ENCODE results near the gene CGN.

GRCh38 chr1:151549199-151549598 is 38.0 kb downstream of the CGN start:
- no peak for TF ChIP-seq POLR2A (IDR thresholded peaks at IDR 0.05)
- TF ChIP-seq, protein P1, sequence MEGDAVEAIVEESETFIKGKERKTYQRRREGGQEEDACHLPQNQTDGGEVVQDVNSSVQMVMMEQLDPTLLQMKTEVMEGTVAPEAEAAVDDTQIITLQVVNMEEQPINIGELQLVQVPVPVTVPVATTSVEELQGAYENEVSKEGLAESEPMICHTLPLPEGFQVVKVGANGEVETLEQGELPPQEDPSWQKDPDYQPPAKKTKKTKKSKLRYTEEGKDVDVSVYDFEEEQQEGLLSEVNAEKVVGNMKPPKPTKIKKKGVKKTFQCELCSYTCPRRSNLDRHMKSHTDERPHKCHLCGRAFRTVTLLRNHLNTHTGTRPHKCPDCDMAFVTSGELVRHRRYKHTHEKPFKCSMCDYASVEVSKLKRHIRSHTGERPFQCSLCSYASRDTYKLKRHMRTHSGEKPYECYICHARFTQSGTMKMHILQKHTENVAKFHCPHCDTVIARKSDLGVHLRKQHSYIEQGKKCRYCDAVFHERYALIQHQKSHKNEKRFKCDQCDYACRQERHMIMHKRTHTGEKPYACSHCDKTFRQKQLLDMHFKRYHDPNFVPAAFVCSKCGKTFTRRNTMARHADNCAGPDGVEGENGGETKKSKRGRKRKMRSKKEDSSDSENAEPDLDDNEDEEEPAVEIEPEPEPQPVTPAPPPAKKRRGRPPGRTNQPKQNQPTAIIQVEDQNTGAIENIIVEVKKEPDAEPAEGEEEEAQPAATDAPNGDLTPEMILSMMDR (IDR thresholded peaks at IDR 0.05), result no peak

All from vagina (tissue), 2 donors.